HG02840 (cell line): ENCODE measurements around the gene TMEM151A.
"Not testable (repeated sequence)": the region's sequence is repeated elsewhere in the genome, so short reads cannot be mapped to it uniquely, and the experiment has no call there.

Experiments used
- ATAC-seq: cut with Tn5 transposase; IDR thresholded peaks from one replicate; pipeline ENCODE4 v1.9.1; 2021; ENCODE audit warnings: mild to moderate bottlenecking, moderate library complexity, moderate number of reproducible peaks; ENCODE audit not compliant: unreplicated experiment, low FRiP score

Gene TMEM151A

GRCh38 chr11:66267039-66267378 is 24.7 kb upstream of the TMEM151A start:
- no peak for ATAC-seq

- peak; percentile 35 for ATAC-seq
These were observed 24.1 kb upstream of the TMEM151A start for GRCh38 chr11:66267379-66268243.

GRCh38 chr11:66268244-66268951 is 23.3 kb upstream of the TMEM151A start, which contains the start of gene RAB1B:
Gene RAB1B (plus strand): TSS chr11:66268639. CDS start chr11:66268680, 41 bp downstream.
- peak; percentile 85 for ATAC-seq

- ATAC-seq, result no peak
These were observed 22.5 kb upstream of the TMEM151A start for GRCh38 chr11:66268952-66269905.

- no peak for ATAC-seq
These were observed 19.9 kb upstream of the TMEM151A start for GRCh38 chr11:66271816-66272215.

- ATAC-seq, result no peak
These were observed 19.1 kb upstream of the TMEM151A start for GRCh38 chr11:66272596-66272995.

GRCh38 chr11:66274219-66274618 is 17.5 kb upstream of the TMEM151A start:
- ATAC-seq, result no peak

GRCh38 chr11:66275396-66275795 is 16.3 kb upstream of the TMEM151A start:
- no peak for ATAC-seq

GRCh38 chr11:66275984-66276612 is 15.6 kb upstream of the TMEM151A start:
- no peak for ATAC-seq

- not testable (repeated sequence) for ATAC-seq
These were observed 15.1 kb upstream of the TMEM151A start for GRCh38 chr11:66276619-66277018.

- not testable (repeated sequence) for ATAC-seq
These were observed 14.6 kb upstream of the TMEM151A start for GRCh38 chr11:66277064-66277463.

- no peak for ATAC-seq
These were observed 14.0 kb upstream of the TMEM151A start, which contains the start of gene CNIH2 for GRCh38 chr11:66277471-66278362. Gene CNIH2 (plus strand): TSS chr11:66278175. CDS start chr11:66278457, 282 bp downstream.

- no peak for ATAC-seq
These were observed 13.2 kb upstream of the TMEM151A start for GRCh38 chr11:66278363-66279091.

GRCh38 chr11:66279092-66279734 is 12.5 kb upstream of the TMEM151A start:
- ATAC-seq, result no peak

- no peak for ATAC-seq
These were observed 11.3 kb upstream of the TMEM151A start for GRCh38 chr11:66280428-66280827.

- no peak for ATAC-seq
These were observed 10.7 kb upstream of the TMEM151A start for GRCh38 chr11:66281001-66281400.

- ATAC-seq, result no peak
These were observed 9.8 kb upstream of the TMEM151A start for GRCh38 chr11:66281776-66282467.
